Activated CD4-positive, alpha-beta memory T cell treated with anti-CD3 and anti-CD28 coated beads for 36 hours (primary cell): ENCODE data around the gene UIMC1. TPM values are rescaled to one million over a fixed set of nuclear protein-coding genes. Genes with fewer than 3 reads are reported as not detected.

Experiments
- CTCF ChIA-PET: fragments of 350-600 bp; sonication (Branson Sonifier 250); formaldehyde crosslinking; loops from one replicate; lab custom pipeline; 2021; ENCODE audit warnings: antibody characterized with exemption, inconsistent platforms; lab: Charles Lee
- POLR2A ChIA-PET: fragments of 350-600 bp; sonication (Branson Sonifier 250); formaldehyde crosslinking; loops from one replicate; lab custom pipeline; 2021; ENCODE audit warnings: antibody characterized with exemption; lab: Charles Lee
- DNase-seq: peaks from one replicate; pipeline ENCODE4 v3.0.0-alpha.2; 2020
- H3K27ac Mint-ChIP-seq: one replicate; pipeline ENCODE4 v1.8.0; 2021; ENCODE audit warnings: mixed read lengths
- H3K27me3 Mint-ChIP-seq: one replicate; pipeline ENCODE4 v1.8.0; 2021; ENCODE audit warnings: mixed read lengths
- H3K36me3 Mint-ChIP-seq: one replicate; pipeline ENCODE4 v1.8.0; 2021; ENCODE audit warnings: mixed read lengths
- H3K4me1 Mint-ChIP-seq: one replicate; pipeline ENCODE4 v1.8.0; 2021; ENCODE audit warnings: low read depth, mixed read lengths
- H3K4me3 Mint-ChIP-seq: one replicate; pipeline ENCODE4 v1.8.0; 2021; ENCODE audit warnings: mild to moderate bottlenecking, mixed read lengths
- H3K9me3 Mint-ChIP-seq: one replicate; pipeline ENCODE4 v1.8.0; 2021; ENCODE audit warnings: mixed read lengths
- intact Hi-C: fragments of 100-400 bp; cut with micrococcal nuclease; formaldehyde crosslinking; loops from one replicate; pipeline ENCODE4 v1.15.1; 2023
- total RNA-seq, 2 experiments: library from RNA; stranded (reverse); gene quantifications; one replicate each; pipeline ENCODE4 v1.2.3, GENCODE V29; 2021

Gene UIMC1
- total RNA-seq, 2 experiments from 2014 or later, result 52.9 to 53.5 TPM

GRCh38 chr5:176952531-176953193, 53.9 kb downstream of the UIMC1 start:
- Mint-ChIP-seq H3K4me3 (no peak overlapping the region), H3K9me3 (no peaks in the 10 kb centered on the region), H3K4me1 (no peaks in the 10 kb centered on the region), H3K36me3 (peaks cover 35% of the 10 kb centered on the region), H3K27me3 (no peaks in the 10 kb centered on the region), H3K27ac (no peak overlapping the region)
- ChIA-PET CTCF (interaction anchor here (2.1 kb wide), 1 partner anchor 292 kb away, joined by 15 read pairs; no protein-coding TSS in a partner anchor), POLR2A (no interaction called here)
- intact Hi-C loops, result no loop called here
- no peak for DNase-seq

- no peak overlapping the region for H3K27ac Mint-ChIP-seq
- peaks cover 25% of the 10 kb centered on the region for H3K36me3 Mint-ChIP-seq
- ChIA-PET POLR2A (no interaction called here), CTCF (no interaction called here)
- H3K4me1 Mint-ChIP-seq, result peaks cover 6% of the 10 kb centered on the region
- no peak overlapping the region for H3K4me3 Mint-ChIP-seq
- no peaks in the 10 kb centered on the region for H3K27me3 Mint-ChIP-seq
- DNase-seq, result no peak
- intact Hi-C loops, result no loop called here
- no peaks in the 10 kb centered on the region for H3K9me3 Mint-ChIP-seq
Observed at GRCh38 chr5:176948458-176948857, 58.1 kb downstream of the UIMC1 start.

- no peak for DNase-seq
- H3K36me3 Mint-ChIP-seq, result peaks cover 28% of the 10 kb centered on the region
- H3K9me3 Mint-ChIP-seq, result no peaks in the 10 kb centered on the region
- H3K4me3 Mint-ChIP-seq, result no peak overlapping the region
- POLR2A ChIA-PET, result no interaction called here
- intact Hi-C loops, result no loop called here
- H3K27ac Mint-ChIP-seq, result no peak overlapping the region
- CTCF ChIA-PET, result interaction anchor here (0.6 kb wide), 1 partner anchor 287 kb away, joined by 3 read pairs; no protein-coding TSS in a partner anchor
- no peaks in the 10 kb centered on the region for H3K27me3 Mint-ChIP-seq
- H3K4me1 Mint-ChIP-seq, result peaks cover 9% of the 10 kb centered on the region
Observed at GRCh38 chr5:176947847-176948246, 58.7 kb downstream of the UIMC1 start.

GRCh38 chr5:176944268-176944667, 62.3 kb downstream of the UIMC1 start:
- no peaks in the 10 kb centered on the region for H3K27me3 Mint-ChIP-seq
- peaks cover 9% of the 10 kb centered on the region for H3K4me1 Mint-ChIP-seq
- peaks cover 28% of the 10 kb centered on the region for H3K36me3 Mint-ChIP-seq
- H3K4me3 Mint-ChIP-seq, result no peak overlapping the region
- no peaks in the 10 kb centered on the region for H3K9me3 Mint-ChIP-seq
- ChIA-PET POLR2A (no interaction called here), CTCF (interaction anchor here (1.1 kb wide), 1 partner anchor 284 kb away, joined by 3 read pairs; no protein-coding TSS in a partner anchor)
- H3K27ac Mint-ChIP-seq, result no peak overlapping the region
- intact Hi-C loops, result no loop called here
- DNase-seq, result no peak

GRCh38 chr5:176943816-176944215, 62.8 kb downstream of the UIMC1 start:
- no peak overlapping the region for H3K4me3 Mint-ChIP-seq

GRCh38 chr5:176941951-176942350, 64.6 kb downstream of the UIMC1 start:
- DNase-seq, result no peak
- CTCF ChIA-PET, result no interaction called here
- Mint-ChIP-seq H3K27me3 (no peaks in the 10 kb centered on the region), H3K9me3 (no peaks in the 10 kb centered on the region), H3K4me3 (no peak overlapping the region), H3K4me1 (peaks cover 9% of the 10 kb centered on the region), H3K27ac (no peak overlapping the region), H3K36me3 (peaks cover 24% of the 10 kb centered on the region)
- POLR2A ChIA-PET, result interaction anchor here (0.6 kb wide), 1 partner anchor 233 kb away, joined by 3 read pairs; no protein-coding TSS in a partner anchor
- intact Hi-C loops, result no loop called here

More at GRCh38 chr5:176943816-176944215, 62.8 kb downstream of the UIMC1 start:
- ChIA-PET CTCF (interaction anchor here (1.1 kb wide), 1 partner anchor 283 kb away, joined by 3 read pairs; no protein-coding TSS in a partner anchor), POLR2A (no interaction called here)
- H3K27me3 Mint-ChIP-seq, result no peaks in the 10 kb centered on the region
- H3K27ac Mint-ChIP-seq, result no peak overlapping the region
- intact Hi-C loops, result no loop called here
- H3K9me3 Mint-ChIP-seq, result no peaks in the 10 kb centered on the region
- peaks cover 9% of the 10 kb centered on the region for H3K4me1 Mint-ChIP-seq
- DNase-seq, result no peak
- H3K36me3 Mint-ChIP-seq, result peaks cover 28% of the 10 kb centered on the region

GRCh38 chr5:176938472-176938871, 68.1 kb downstream of the UIMC1 start:
- Mint-ChIP-seq H3K27ac (no peak overlapping the region), H3K9me3 (no peaks in the 10 kb centered on the region), H3K36me3 (peaks cover 21% of the 10 kb centered on the region), H3K27me3 (no peaks in the 10 kb centered on the region), H3K4me1 (peaks cover 22% of the 10 kb centered on the region), H3K4me3 (no peak overlapping the region)
- ChIA-PET POLR2A (no interaction called here), CTCF (interaction anchor here (0.7 to 0.8 kb wide), 2 partner anchors 21 to 405 kb away, joined by 3 read pairs; no protein-coding TSS in a partner anchor)
- intact Hi-C loops, result no loop called here
- no peak for DNase-seq

- no peaks in the 10 kb centered on the region for H3K9me3 Mint-ChIP-seq
- CTCF ChIA-PET, result no interaction called here
- no peak overlapping the region for H3K4me3 Mint-ChIP-seq
- peaks cover 27% of the 10 kb centered on the region for H3K4me1 Mint-ChIP-seq
- no peak overlapping the region for H3K27ac Mint-ChIP-seq
- H3K36me3 Mint-ChIP-seq, result peaks cover 21% of the 10 kb centered on the region
- POLR2A ChIA-PET, result no interaction called here
- no peak for DNase-seq
- H3K27me3 Mint-ChIP-seq, result no peaks in the 10 kb centered on the region
- intact Hi-C loops, result no loop called here
Observed at GRCh38 chr5:176935017-176935416, 71.6 kb downstream of the UIMC1 start.

GRCh38 chr5:176934309-176934930, 72.2 kb downstream of the UIMC1 start:
- intact Hi-C loops, result no loop called here
- no peak overlapping the region for H3K4me3 Mint-ChIP-seq
- DNase-seq, result no peak
- H3K9me3 Mint-ChIP-seq, result no peaks in the 10 kb centered on the region
- CTCF ChIA-PET, result no interaction called here
- H3K4me1 Mint-ChIP-seq, result peaks cover 27% of the 10 kb centered on the region
- POLR2A ChIA-PET, result no interaction called here
- H3K27ac Mint-ChIP-seq, result no peak overlapping the region
- H3K27me3 Mint-ChIP-seq, result no peaks in the 10 kb centered on the region
- peaks cover 22% of the 10 kb centered on the region for H3K36me3 Mint-ChIP-seq

GRCh38 chr5:176929654-176930053, 76.9 kb downstream of the UIMC1 start:
- intact Hi-C loops, result no loop called here
- CTCF ChIA-PET, result interaction anchor here (4.0 kb wide), 1 partner anchor 269 kb away, joined by 19 read pairs; no protein-coding TSS in a partner anchor
- Mint-ChIP-seq H3K27ac (no peak overlapping the region), H3K36me3 (peaks cover 18% of the 10 kb centered on the region), H3K4me3 (no peak overlapping the region), H3K4me1 (peaks cover 12% of the 10 kb centered on the region), H3K9me3 (no peaks in the 10 kb centered on the region), H3K27me3 (no peaks in the 10 kb centered on the region)
- POLR2A ChIA-PET, result no interaction called here
- DNase-seq, result no peak

GRCh38 chr5:176927562-176927961, 79.0 kb downstream of the UIMC1 start:
- ChIA-PET CTCF (no interaction called here), POLR2A (no interaction called here)
- H3K27me3 Mint-ChIP-seq, result no peaks in the 10 kb centered on the region
- H3K36me3 Mint-ChIP-seq, result peaks cover 16% of the 10 kb centered on the region
- no peaks in the 10 kb centered on the region for H3K9me3 Mint-ChIP-seq
- H3K4me3 Mint-ChIP-seq, result no peak overlapping the region
- peaks cover 8% of the 10 kb centered on the region for H3K4me1 Mint-ChIP-seq
- no peak for DNase-seq
- intact Hi-C loops, result no loop called here
- H3K27ac Mint-ChIP-seq, result no peak overlapping the region

- DNase-seq, result no peak
- no peaks in the 10 kb centered on the region for H3K27me3 Mint-ChIP-seq
- H3K36me3 Mint-ChIP-seq, result peaks cover 3% of the 10 kb centered on the region
- H3K9me3 Mint-ChIP-seq, result no peaks in the 10 kb centered on the region
- ChIA-PET CTCF (interaction anchor here (0.9 kb wide), 1 partner anchor 262 kb away, joined by 4 read pairs; no protein-coding TSS in a partner anchor), POLR2A (no interaction called here)
- no peak overlapping the region for H3K4me3 Mint-ChIP-seq
- no peaks in the 10 kb centered on the region for H3K4me1 Mint-ChIP-seq
- no peak overlapping the region for H3K27ac Mint-ChIP-seq
- intact Hi-C loops, result no loop called here
Observed at GRCh38 chr5:176922817-176923216, 83.8 kb downstream of the UIMC1 start.
